PC-9 (cell line): Measurements from ENCODE around the gene GPR17.

Source experiments
- EZH2 ChIP-seq: fragments of 200-600 bp; sonication (generic); IDR thresholded peaks from 2 replicates; pipeline ENCODE4 v1.8.0; 2017; ENCODE audit warnings: antibody characterized with exemption, low read depth
- TF ChIP-seq, protein P1 (sequence below): fragments of 200-600 bp; sonication (generic); conservative IDR thresholded peaks from 2 replicates; pipeline ENCODE4 v1.6.1; 2017; ENCODE audit warnings: mixed run types, antibody characterized with exemption, mild to moderate bottlenecking, moderate library complexity

DNA sequence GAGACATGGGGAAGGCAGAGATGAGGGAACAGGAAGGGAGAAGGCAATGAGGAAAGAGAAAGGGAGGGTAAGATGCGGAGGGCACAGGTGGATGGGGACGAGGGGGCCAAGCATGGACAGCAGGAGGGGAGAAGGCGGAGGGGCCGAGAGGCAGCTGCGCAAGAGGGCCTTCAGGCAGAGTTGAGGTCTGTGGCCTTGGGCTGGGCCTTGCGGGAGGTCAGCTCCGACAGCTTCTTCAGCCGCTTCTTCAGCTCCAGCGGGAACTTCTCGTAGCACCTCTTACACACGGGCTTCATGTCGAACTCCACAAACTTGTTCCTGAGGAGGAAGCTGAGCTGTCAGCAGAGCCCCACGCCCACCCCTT, 6.9 kb upstream of the GPR17 start:
- TF ChIP-seq, protein P1, sequence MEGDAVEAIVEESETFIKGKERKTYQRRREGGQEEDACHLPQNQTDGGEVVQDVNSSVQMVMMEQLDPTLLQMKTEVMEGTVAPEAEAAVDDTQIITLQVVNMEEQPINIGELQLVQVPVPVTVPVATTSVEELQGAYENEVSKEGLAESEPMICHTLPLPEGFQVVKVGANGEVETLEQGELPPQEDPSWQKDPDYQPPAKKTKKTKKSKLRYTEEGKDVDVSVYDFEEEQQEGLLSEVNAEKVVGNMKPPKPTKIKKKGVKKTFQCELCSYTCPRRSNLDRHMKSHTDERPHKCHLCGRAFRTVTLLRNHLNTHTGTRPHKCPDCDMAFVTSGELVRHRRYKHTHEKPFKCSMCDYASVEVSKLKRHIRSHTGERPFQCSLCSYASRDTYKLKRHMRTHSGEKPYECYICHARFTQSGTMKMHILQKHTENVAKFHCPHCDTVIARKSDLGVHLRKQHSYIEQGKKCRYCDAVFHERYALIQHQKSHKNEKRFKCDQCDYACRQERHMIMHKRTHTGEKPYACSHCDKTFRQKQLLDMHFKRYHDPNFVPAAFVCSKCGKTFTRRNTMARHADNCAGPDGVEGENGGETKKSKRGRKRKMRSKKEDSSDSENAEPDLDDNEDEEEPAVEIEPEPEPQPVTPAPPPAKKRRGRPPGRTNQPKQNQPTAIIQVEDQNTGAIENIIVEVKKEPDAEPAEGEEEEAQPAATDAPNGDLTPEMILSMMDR, result no peak
- TF ChIP-seq EZH2, result no peak
